ENCODE measurements around the gene TTC3.

GRCh38 chr21:37040212-37040611 is 32.8 kb upstream of the TTC3 start:
- no peak for TF ChIP-seq FOXM1 (IDR thresholded peaks at IDR 0.05; ENCODE audit: borderline replicate concordance)
- TF ChIP-seq SP1 (IDR thresholded peaks at IDR 0.05) = no peak
- no peak for TF ChIP-seq SUZ12 (IDR thresholded peaks at IDR 0.05)
- no peak for TF ChIP-seq FOXA1 (IDR thresholded peaks at IDR 0.05)
- no peak for TF ChIP-seq ARNT (IDR thresholded peaks at IDR 0.05)
- no peak for TF ChIP-seq PKNOX1 (IDR thresholded peaks at IDR 0.05)
- no peak for TF ChIP-seq NFRKB (IDR thresholded peaks at IDR 0.05)
- TF ChIP-seq ZNF384 (IDR thresholded peaks at IDR 0.05) = no peak
- TF ChIP-seq L3MBTL2 (conservative IDR thresholded peaks at IDR 0.05) = no peak
- no peak for TF ChIP-seq TARDBP (IDR thresholded peaks at IDR 0.05)
- no peak for TF ChIP-seq FOXK2 (IDR thresholded peaks at IDR 0.05)
- TF ChIP-seq BHLHE40 (IDR thresholded peaks at IDR 0.05; ENCODE audit: borderline replicate concordance) = no peak
- TF ChIP-seq HDGF (IDR thresholded peaks at IDR 0.05; ENCODE audit: borderline replicate concordance) = no peak
